ENCODE measurements around the gene IL9. TPM values are rescaled to one million over a fixed set of nuclear protein-coding genes. Genes with fewer than 3 reads are reported as not detected.

IL9 gene
- not detected for total RNA-seq

GRCh38 chr5:135895474-135896006, at the start of gene IL9:
TSS of gene IL9 (minus strand) at chr5:135895841. CDS start at chr5:135895816, 25 bp downstream.
- Histone ChIP-seq H3K4me3 (ENCODE audit: low read length in 3 of 3) (no peak within 1 kb of the TSS), H3K27ac (ENCODE audit: low read depth, low read length) (no peak within 1 kb of the TSS), H3K9me3 (ENCODE audit: control insufficient read depth in 3 of 3, low read length in 3 of 3) (no peaks in the 10 kb centered on the region), H3K27me3 (ENCODE audit: control insufficient read depth in 3 of 3, insufficient read depth in 3 of 3, low read length in 3 of 3) (peaks cover 0 to 13% (median 4%) of the 10 kb centered on the region in 3 donors), H3K4me1 (ENCODE audit: control insufficient read depth in 3 of 3, insufficient read depth in 3 of 3, low read length in 3 of 3) (no peaks in the 10 kb centered on the region), H3K9ac (ENCODE audit: low read depth in 1 of 3, low read length in 3 of 3) (no peak within 1 kb of the TSS), H3K36me3 (ENCODE audit: control insufficient read depth in 3 of 3, insufficient read depth in 3 of 3, low read length in 3 of 3) (no peaks in the 10 kb centered on the region)

- Histone ChIP-seq H3K9me3 (ENCODE audit: control insufficient read depth in 3 of 3, low read length in 3 of 3) (no peaks in the 10 kb centered on the region), H3K9ac (ENCODE audit: low read depth in 1 of 3, low read length in 3 of 3) (no peak overlapping the region), H3K27ac (ENCODE audit: low read depth, low read length) (no peak overlapping the region), H3K36me3 (ENCODE audit: control insufficient read depth in 3 of 3, insufficient read depth in 3 of 3, low read length in 3 of 3) (no peaks in the 10 kb centered on the region), H3K27me3 (ENCODE audit: control insufficient read depth in 3 of 3, insufficient read depth in 3 of 3, low read length in 3 of 3) (no peaks in the 10 kb centered on the region), H3K4me3 (ENCODE audit: low read length in 3 of 3) (no peak overlapping the region), H3K4me1 (ENCODE audit: control insufficient read depth in 3 of 3, insufficient read depth in 3 of 3, low read length in 3 of 3) (no peaks in the 10 kb centered on the region)
These were observed 49.4 kb upstream of the IL9 start for GRCh38 chr5:135944967-135945560.

GRCh38 chr5:135944564-135944963, 48.9 kb upstream of the IL9 start:
- Histone ChIP-seq H3K4me1 (ENCODE audit: control insufficient read depth in 3 of 3, insufficient read depth in 3 of 3, low read length in 3 of 3) (no peaks in the 10 kb centered on the region), H3K9ac (ENCODE audit: low read depth in 1 of 3, low read length in 3 of 3) (no peak overlapping the region), H3K4me3 (ENCODE audit: low read length in 3 of 3) (no peak overlapping the region), H3K9me3 (ENCODE audit: control insufficient read depth in 3 of 3, low read length in 3 of 3) (no peaks in the 10 kb centered on the region), H3K27me3 (ENCODE audit: control insufficient read depth in 3 of 3, insufficient read depth in 3 of 3, low read length in 3 of 3) (no peaks in the 10 kb centered on the region), H3K27ac (ENCODE audit: low read depth, low read length) (no peak overlapping the region), H3K36me3 (ENCODE audit: control insufficient read depth in 3 of 3, insufficient read depth in 3 of 3, low read length in 3 of 3) (no peaks in the 10 kb centered on the region)

- H3K4me3 ChIP-seq (ENCODE audit: low read length in 3 of 3): no peak overlapping the region
- no peaks in the 10 kb centered on the region for H3K27me3 ChIP-seq (ENCODE audit: control insufficient read depth in 3 of 3, insufficient read depth in 3 of 3, low read length in 3 of 3)
- no peak overlapping the region for H3K9ac ChIP-seq (ENCODE audit: low read depth in 1 of 3, low read length in 3 of 3)
- no peaks in the 10 kb centered on the region for H3K9me3 ChIP-seq (ENCODE audit: control insufficient read depth in 3 of 3, low read length in 3 of 3)
- no peaks in the 10 kb centered on the region for H3K4me1 ChIP-seq (ENCODE audit: control insufficient read depth in 3 of 3, insufficient read depth in 3 of 3, low read length in 3 of 3)
- H3K36me3 ChIP-seq (ENCODE audit: control insufficient read depth in 3 of 3, insufficient read depth in 3 of 3, low read length in 3 of 3): no peaks in the 10 kb centered on the region
- no peak overlapping the region for H3K27ac ChIP-seq (ENCODE audit: low read depth, low read length)
These were observed 46.6 kb upstream of the IL9 start for GRCh38 chr5:135942202-135942771.

- Histone ChIP-seq H3K36me3 (ENCODE audit: control insufficient read depth in 3 of 3, insufficient read depth in 3 of 3, low read length in 3 of 3) (no peaks in the 10 kb centered on the region), H3K9ac (ENCODE audit: low read depth in 1 of 3, low read length in 3 of 3) (no peak overlapping the region), H3K4me3 (ENCODE audit: low read length in 3 of 3) (no peak overlapping the region), H3K4me1 (ENCODE audit: control insufficient read depth in 3 of 3, insufficient read depth in 3 of 3, low read length in 3 of 3) (no peaks in the 10 kb centered on the region), H3K27ac (ENCODE audit: low read depth, low read length) (no peak overlapping the region), H3K27me3 (ENCODE audit: control insufficient read depth in 3 of 3, insufficient read depth in 3 of 3, low read length in 3 of 3) (no peaks in the 10 kb centered on the region), H3K9me3 (ENCODE audit: control insufficient read depth in 3 of 3, low read length in 3 of 3) (no peaks in the 10 kb centered on the region)
These were observed 46.1 kb upstream of the IL9 start for GRCh38 chr5:135941711-135942110.

GRCh38 chr5:135937245-135937911, 41.7 kb upstream of the IL9 start:
- H3K4me1 ChIP-seq (ENCODE audit: control insufficient read depth in 3 of 3, insufficient read depth in 3 of 3, low read length in 3 of 3): no peaks in the 10 kb centered on the region
- H3K4me3 ChIP-seq (ENCODE audit: low read length in 3 of 3): no peak overlapping the region
- H3K36me3 ChIP-seq (ENCODE audit: control insufficient read depth in 3 of 3, insufficient read depth in 3 of 3, low read length in 3 of 3): no peaks in the 10 kb centered on the region
- H3K27me3 ChIP-seq (ENCODE audit: control insufficient read depth in 3 of 3, insufficient read depth in 3 of 3, low read length in 3 of 3): peaks cover 0 to 2% (median 0%) of the 10 kb centered on the region in 3 donors
- H3K27ac ChIP-seq (ENCODE audit: low read depth, low read length): no peak overlapping the region
- no peak overlapping the region for H3K9ac ChIP-seq (ENCODE audit: low read depth in 1 of 3, low read length in 3 of 3)
- no peaks in the 10 kb centered on the region for H3K9me3 ChIP-seq (ENCODE audit: control insufficient read depth in 3 of 3, low read length in 3 of 3)

GRCh38 chr5:135934939-135935338, 39.3 kb upstream of the IL9 start:
- H3K4me1 ChIP-seq (ENCODE audit: control insufficient read depth in 3 of 3, insufficient read depth in 3 of 3, low read length in 3 of 3): no peaks in the 10 kb centered on the region
- H3K27me3 ChIP-seq (ENCODE audit: control insufficient read depth in 3 of 3, insufficient read depth in 3 of 3, low read length in 3 of 3): peaks cover 16 to 17% (median 17%) of the 10 kb centered on the region in 3 donors
- no peaks in the 10 kb centered on the region for H3K9me3 ChIP-seq (ENCODE audit: control insufficient read depth in 3 of 3, low read length in 3 of 3)
- H3K36me3 ChIP-seq (ENCODE audit: control insufficient read depth in 3 of 3, insufficient read depth in 3 of 3, low read length in 3 of 3): no peaks in the 10 kb centered on the region
- H3K27ac ChIP-seq (ENCODE audit: low read depth, low read length): no peak overlapping the region
- H3K4me3 ChIP-seq (ENCODE audit: low read length in 3 of 3): no peak overlapping the region
- no peak overlapping the region for H3K9ac ChIP-seq (ENCODE audit: low read depth in 1 of 3, low read length in 3 of 3)

- Histone ChIP-seq H3K4me3 (ENCODE audit: low read length in 3 of 3) (no peak overlapping the region), H3K4me1 (ENCODE audit: control insufficient read depth in 3 of 3, insufficient read depth in 3 of 3, low read length in 3 of 3) (no peaks in the 10 kb centered on the region), H3K9ac (ENCODE audit: low read depth in 1 of 3, low read length in 3 of 3) (no peak overlapping the region), H3K27me3 (ENCODE audit: control insufficient read depth in 3 of 3, insufficient read depth in 3 of 3, low read length in 3 of 3) (peaks cover 19 to 34% (median 25%) of the 10 kb centered on the region in 3 donors), H3K9me3 (ENCODE audit: control insufficient read depth in 3 of 3, low read length in 3 of 3) (no peaks in the 10 kb centered on the region), H3K27ac (ENCODE audit: low read depth, low read length) (no peak overlapping the region), H3K36me3 (ENCODE audit: control insufficient read depth in 3 of 3, insufficient read depth in 3 of 3, low read length in 3 of 3) (no peaks in the 10 kb centered on the region)
These were observed 35.3 kb upstream of the IL9 start for GRCh38 chr5:135930949-135931295.

GRCh38 chr5:135930029-135930948, 34.6 kb upstream of the IL9 start:
- Histone ChIP-seq H3K36me3 (ENCODE audit: control insufficient read depth in 3 of 3, insufficient read depth in 3 of 3, low read length in 3 of 3) (no peaks in the 10 kb centered on the region), H3K4me1 (ENCODE audit: control insufficient read depth in 3 of 3, insufficient read depth in 3 of 3, low read length in 3 of 3) (no peaks in the 10 kb centered on the region), H3K4me3 (ENCODE audit: low read length in 3 of 3) (peak overlapping the region in 1 of 3 donors; percentile 10), H3K27ac (ENCODE audit: low read depth, low read length) (no peak overlapping the region), H3K9me3 (ENCODE audit: control insufficient read depth in 3 of 3, low read length in 3 of 3) (no peaks in the 10 kb centered on the region), H3K9ac (ENCODE audit: low read depth in 1 of 3, low read length in 3 of 3) (no peak overlapping the region), H3K27me3 (ENCODE audit: control insufficient read depth in 3 of 3, insufficient read depth in 3 of 3, low read length in 3 of 3) (peaks cover 22 to 34% (median 27%) of the 10 kb centered on the region in 3 donors)

All from skeletal muscle tissue (tissue), 4 donors.